NCI-H1092 (cell line): ENCODE data around the gene TEX48.
A peak's percentile ranks its signal among the peaks of the same experiment; 100 is the strongest.

Experiments
- DNase-seq: peaks from one replicate; lab custom pipeline; 2025; lab: John Stamatoyannopoulos, UW

Gene TEX48

GRCh38 chr9:114666851-114667250, 15.1 kb downstream of the TEX48 start:
- no peak for DNase-seq

GRCh38 chr9:114666401-114666800, 15.6 kb downstream of the TEX48 start:
- DNase-seq, result no peak

DNA sequence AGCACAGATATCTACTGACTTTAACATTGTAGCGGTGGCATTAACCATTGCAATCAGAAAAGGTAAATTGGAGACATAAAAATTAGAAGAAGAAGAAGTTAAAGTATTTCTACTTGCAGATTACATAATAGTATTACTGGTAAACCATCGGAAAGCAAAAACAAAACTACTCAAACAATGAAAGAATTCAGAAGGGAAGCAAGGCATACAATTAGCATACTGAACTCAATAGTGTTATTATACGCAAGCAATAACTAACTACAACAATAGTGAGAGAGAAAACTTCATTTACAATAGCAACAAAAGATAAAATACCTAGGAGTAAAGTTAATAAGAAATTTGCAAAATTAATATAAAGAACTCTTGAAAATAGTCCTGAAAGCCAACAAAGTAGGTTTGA, 17.8 kb downstream of the TEX48 start:
- no peak for DNase-seq

DNA sequence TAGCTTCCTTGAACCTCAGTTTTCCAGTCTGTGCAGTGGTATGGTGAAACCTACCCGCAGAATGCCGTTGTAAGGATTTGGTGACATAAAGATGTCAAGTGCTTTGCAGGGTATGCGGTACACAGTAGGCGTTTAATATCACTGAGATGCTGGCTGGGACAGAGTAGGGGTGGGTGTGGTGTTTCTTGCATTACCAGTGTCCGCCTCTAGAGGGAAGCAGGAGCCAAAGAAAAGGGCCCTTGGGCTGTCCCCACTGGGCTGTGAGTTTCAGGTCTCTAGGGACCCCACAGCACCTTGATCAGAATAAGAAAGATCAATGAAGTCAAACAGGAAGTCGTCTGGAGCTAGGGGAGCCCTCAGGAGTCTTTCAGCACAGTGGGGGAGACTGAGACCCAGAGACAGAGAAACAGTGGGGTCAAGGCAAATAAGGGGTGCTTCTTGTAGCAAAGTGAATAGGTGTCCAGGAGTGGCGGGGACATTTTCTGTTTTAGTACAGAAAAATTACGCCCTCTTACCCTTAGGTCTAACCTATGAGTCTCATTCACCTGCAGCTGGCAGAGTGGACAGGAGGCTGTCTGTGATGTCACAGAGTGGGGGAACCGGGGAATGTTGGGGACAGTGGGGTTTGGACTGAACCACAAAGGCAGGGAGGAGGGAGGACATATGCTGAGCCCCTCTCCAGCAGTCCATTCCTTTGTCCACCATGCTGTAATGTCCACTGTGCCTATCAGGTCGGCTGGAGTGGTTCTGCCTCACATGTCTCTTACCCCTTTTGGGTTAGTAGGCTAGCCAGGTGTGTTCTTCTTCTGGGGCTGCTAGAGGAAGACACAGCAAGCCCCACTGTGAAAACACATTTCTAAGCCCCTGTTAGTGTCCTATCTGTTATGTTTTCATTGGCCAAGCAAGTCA, 19.7 kb downstream of the TEX48 start:
- peak; percentile 36 for DNase-seq

DNA sequence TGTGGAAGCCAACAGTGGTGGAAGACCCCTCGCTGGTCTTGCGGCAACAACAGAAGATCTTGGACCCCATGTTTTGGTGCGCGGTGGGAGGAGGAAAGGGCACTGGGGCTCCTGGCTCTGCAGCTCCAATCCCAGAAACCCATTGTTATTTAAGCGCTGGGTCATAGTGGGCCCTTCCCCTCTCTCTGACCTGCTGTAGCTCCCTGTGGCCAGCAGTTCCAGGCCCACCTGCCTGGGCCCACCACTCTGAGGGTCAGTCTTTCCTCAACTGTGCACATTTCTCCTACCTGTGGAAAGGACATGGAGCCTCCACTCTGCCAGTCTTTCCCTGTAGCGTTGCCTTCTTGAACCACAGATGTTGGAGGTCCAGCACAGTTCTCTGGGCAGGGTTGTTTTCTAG, 24.3 kb downstream of the TEX48 start, which contains the start of gene TEX53:
Gene TEX53, minus strand, starts transcription at position 101 of the 400 bp plus-strand sequence. Its CDS starts 31 bp downstream, at position 70.
- no peak for DNase-seq

GRCh38 chr9:114656301-114656700, 25.7 kb downstream of the TEX48 start:
- no peak for DNase-seq

- no peak for DNase-seq
Observed at GRCh38 chr9:114655689-114656088, 26.3 kb downstream of the TEX48 start.

DNA sequence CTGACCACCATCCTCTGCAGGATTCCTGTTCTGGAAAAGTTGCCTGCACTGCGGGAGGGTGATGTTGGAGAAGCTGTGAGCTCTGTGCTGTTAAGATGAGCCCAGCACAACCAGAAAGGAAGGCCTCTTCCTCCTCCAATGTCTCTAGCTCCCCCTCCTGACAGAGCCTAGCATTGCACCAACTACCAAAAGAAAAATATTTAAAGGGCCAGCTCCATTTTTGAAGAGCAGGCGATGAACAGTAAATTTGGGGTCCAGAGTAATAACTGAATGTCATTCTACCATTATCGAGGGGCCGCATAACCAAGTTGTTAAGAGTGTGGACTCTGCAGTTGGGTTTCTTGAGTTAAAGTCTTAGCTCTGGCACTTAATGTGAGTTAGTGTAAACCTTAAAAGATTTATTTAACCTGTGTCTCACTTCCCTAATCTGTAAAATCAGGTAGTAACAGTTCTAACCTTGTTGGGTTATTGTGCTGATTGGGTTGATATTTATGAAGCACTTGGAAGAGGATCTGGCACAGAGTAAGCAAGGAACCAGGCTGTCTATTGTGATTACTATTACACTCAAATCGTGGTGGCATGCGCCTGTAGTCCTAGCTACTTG, 28.3 kb downstream of the TEX48 start:
- DNase-seq, result peak; percentile 41

DNA sequence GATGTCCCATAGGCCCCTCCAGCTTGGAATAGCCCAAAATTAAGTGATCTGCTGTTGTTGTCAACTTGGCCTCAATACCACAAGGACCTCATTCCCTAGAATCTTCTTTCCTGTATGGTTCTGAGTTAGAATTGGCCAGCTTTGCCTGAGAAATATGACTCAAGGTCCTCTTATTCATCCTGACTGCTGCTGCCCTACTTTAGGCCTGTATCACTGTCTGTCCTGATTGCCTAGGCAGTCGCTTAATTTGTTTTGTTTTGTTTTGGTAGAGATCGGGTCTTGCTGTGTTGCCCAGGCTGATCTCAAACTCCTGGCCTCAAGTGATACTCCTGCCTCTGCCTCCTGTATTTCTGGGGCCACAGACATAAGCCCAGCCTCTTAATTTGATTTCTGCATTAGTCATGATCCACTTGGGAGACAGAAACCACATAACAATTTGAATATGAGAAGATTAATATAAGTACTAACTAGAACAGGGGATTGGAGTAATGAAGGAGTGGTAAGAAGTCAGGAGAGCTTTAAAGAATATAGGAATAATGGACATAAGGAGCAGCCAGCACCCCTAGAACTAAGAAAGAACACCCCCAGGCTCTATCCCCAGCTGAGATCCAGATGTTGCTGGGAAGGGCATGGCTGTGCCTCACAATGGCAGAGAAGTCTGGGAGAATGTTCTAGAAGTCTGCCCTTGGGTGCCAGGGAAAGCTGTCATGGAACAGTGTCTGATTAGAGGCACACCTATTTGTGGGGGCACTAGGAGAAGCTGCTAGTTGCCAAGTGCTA, 29.0 kb downstream of the TEX48 start:
- no peak for DNase-seq

- DNase-seq, result no peak
Observed at GRCh38 chr9:114643896-114644295, 38.1 kb downstream of the TEX48 start.

DNA sequence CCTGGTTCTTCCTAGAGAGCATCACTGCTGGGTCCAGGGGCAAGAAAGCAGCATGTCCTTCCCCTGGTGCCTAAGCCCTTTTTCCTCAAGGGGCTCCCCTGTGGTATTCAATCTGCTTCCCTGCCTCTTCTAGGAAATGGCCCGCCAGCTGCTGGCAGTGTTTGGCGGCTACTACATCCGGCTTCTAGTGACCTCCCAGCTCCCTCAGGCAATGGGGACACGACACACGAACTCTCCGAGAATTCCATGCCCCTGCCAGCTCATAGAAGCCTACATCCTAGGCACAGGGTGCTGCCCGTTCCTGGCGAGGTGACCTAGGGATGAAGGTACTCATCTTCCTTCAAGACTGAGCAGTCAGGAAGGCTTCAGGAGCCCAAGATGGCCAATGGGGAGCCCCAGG, 39.0 kb downstream of the TEX48 start:
- no peak for DNase-seq

GRCh38 chr9:114641967-114642366, 40.0 kb downstream of the TEX48 start:
- no peak for DNase-seq

GRCh38 chr9:114638404-114638803, 43.6 kb downstream of the TEX48 start:
- DNase-seq, result no peak

GRCh38 chr9:114634387-114634786, 47.6 kb downstream of the TEX48 start:
- DNase-seq, result no peak

- no peak for DNase-seq
Observed at GRCh38 chr9:114633438-114634089, 48.4 kb downstream of the TEX48 start.

GRCh38 chr9:114631166-114631565, 50.8 kb downstream of the TEX48 start:
- no peak for DNase-seq

DNA sequence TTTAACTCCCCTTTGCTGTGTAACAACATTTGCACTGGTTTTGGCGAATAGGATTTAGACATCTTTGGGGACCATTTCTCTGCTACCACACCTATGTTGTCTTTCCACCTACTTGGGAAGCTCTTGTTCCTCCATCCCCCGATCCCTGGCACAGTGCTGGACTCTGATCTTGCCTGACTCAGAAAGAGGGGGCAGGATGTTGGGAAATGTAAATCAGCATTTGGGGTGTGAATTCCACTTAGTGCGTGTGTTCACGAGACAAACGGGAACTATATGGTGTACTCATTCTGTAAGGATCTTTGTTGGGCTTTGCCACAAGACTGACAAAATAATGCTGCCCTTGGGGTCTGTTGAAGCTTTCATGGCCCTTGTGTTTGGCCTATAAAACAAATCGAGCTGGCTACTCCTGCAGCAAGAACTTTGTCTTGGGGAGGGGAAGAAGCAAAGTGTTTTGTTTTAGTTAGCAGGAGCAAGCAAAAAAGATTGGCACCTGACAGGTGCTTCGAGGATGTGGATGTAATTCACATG, 52.4 kb downstream of the TEX48 start:
- DNase-seq, result no peak

GRCh38 chr9:114627553-114627952, 54.4 kb downstream of the TEX48 start:
- no peak for DNase-seq

- no peak for DNase-seq
Observed at GRCh38 chr9:114626415-114627020, 55.5 kb downstream of the TEX48 start.

DNA sequence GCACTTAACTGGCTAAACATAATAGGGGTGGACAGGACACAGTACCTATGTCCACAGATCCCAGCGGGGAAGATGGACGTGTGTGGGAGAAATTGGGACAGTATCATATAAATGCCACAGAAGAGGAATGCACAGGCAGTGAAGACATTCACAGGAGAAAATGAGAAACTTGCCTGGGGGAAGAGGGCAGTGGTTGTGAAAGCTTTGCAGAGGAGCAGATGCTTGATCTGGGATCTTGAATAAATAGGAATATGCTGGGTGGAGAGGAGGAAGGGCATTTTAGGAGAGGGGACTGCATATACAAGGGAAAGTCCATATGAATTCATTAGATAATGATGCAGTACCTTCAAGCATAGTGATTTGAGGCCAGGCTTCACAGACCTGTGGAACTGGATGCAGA, 57.3 kb downstream of the TEX48 start:
- no peak for DNase-seq

- DNase-seq, result no peak
Observed at GRCh38 chr9:114621975-114622609, 59.9 kb downstream of the TEX48 start.
